Colonic mucosa (tissue), 4 donors: ENCODE data around the gene DNAJB1. TPM values are rescaled to one million over a fixed set of nuclear protein-coding genes. Genes with fewer than 3 reads are reported as not detected.

ENCODE experiments used
- DNase-seq: peaks from one replicate; pipeline ENCODE4 v3.0.0-alpha.2; 2020
- H3K27ac ChIP-seq: fragments of 200-600 bp; one replicate; pipeline ENCODE4 v1.8.0; 2021
- H3K27me3 ChIP-seq: fragments of 200-600 bp; one replicate; pipeline ENCODE4 v1.8.0; 2021
- H3K36me3 ChIP-seq: fragments of 200-600 bp; one replicate; pipeline ENCODE4 v1.8.0; 2021
- H3K4me1 ChIP-seq: fragments of 200-600 bp; one replicate; pipeline ENCODE4 v1.8.0; 2021; ENCODE audit warnings: mild to moderate bottlenecking
- H3K4me3 ChIP-seq: fragments of 200-600 bp; one replicate; pipeline ENCODE4 v1.8.0; 2021
- H3K9ac ChIP-seq, 2 donors: one replicate each; pipeline ENCODE4 v1.7.0; 2013; ENCODE audit warnings: control low read depth in 2 of 2, low read depth in 2 of 2, low read length in 2 of 2
- H3K9me3 ChIP-seq: fragments of 200-600 bp; one replicate; pipeline ENCODE4 v1.8.0; 2021
- intact Hi-C: fragments of 100-400 bp; cut with DNase I; formaldehyde crosslinking; loops from one replicate; pipeline ENCODE4 v1.14.1; 2022
- total RNA-seq, 2 donors: library from RNA; stranded (reverse); fragmentation: NEBNext Ultra II Directional in 1 of 2; extraction: Animal tissue kit (Norgen Biotek cat#: 25700) in 1 of 2; gene quantifications; one replicate each; pipeline ENCODE4 v1.2.1, GENCODE V29; 2021
- TF ChIP-seq, protein P1 (sequence below): fragments of 200-600 bp; IDR thresholded peaks from one replicate; pipeline ENCODE4 v1.8.0; 2022; ENCODE audit warnings: antibody characterized with exemption, mild to moderate bottlenecking
- donor health status: healthy.
- donor health status: DM: no; HTN: no; CAD: no.
- donor health status: DM: no; HTN: no; CAD: no.

DNAJB1 gene
- total RNA-seq, 2 donors from 2014 or later, result 127 to 148 TPM

DNA sequence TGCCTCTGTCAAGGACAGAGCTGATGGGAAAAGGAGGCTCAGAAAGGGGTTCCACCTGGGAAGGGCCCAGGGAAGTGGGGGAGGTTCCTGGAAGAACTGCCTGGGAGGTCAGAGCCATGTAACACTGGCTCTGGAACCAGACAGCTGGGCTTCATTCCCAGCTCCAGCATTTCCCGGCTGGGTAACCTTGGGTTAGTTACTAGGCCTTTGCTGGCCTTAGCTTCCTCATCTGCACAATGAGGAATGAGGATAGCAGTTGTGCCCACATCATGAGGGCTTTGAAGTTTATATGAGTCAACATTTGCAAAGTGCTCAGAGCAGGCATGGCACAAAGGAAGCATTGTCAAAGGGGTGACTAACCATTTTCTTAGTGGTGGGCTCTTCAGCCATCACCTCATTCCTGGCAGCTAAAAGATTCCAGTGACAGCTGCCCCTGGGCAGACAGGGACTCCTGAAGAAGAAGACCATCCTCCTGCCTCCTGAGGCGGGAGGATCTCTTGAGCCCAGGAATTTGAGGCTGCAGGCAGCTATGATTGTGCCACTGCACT, 1.7 kb upstream of the DNAJB1 start:
- H3K27ac ChIP-seq, result peak overlapping the region; percentile 97
- TF ChIP-seq, protein P1, sequence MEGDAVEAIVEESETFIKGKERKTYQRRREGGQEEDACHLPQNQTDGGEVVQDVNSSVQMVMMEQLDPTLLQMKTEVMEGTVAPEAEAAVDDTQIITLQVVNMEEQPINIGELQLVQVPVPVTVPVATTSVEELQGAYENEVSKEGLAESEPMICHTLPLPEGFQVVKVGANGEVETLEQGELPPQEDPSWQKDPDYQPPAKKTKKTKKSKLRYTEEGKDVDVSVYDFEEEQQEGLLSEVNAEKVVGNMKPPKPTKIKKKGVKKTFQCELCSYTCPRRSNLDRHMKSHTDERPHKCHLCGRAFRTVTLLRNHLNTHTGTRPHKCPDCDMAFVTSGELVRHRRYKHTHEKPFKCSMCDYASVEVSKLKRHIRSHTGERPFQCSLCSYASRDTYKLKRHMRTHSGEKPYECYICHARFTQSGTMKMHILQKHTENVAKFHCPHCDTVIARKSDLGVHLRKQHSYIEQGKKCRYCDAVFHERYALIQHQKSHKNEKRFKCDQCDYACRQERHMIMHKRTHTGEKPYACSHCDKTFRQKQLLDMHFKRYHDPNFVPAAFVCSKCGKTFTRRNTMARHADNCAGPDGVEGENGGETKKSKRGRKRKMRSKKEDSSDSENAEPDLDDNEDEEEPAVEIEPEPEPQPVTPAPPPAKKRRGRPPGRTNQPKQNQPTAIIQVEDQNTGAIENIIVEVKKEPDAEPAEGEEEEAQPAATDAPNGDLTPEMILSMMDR, result no peak
- peaks cover 10% of the 10 kb centered on the region for H3K36me3 ChIP-seq
- intact Hi-C loops, result no loop called here
- no peak overlapping the region for H3K4me3 ChIP-seq
- peak; percentile 53 for DNase-seq
- no peaks in the 10 kb centered on the region for H3K9me3 ChIP-seq
- H3K9ac ChIP-seq, result peak overlapping the region; percentile 20 to 48
- H3K27me3 ChIP-seq, result no peaks in the 10 kb centered on the region
- peaks cover 16% of the 10 kb centered on the region for H3K4me1 ChIP-seq

DNA sequence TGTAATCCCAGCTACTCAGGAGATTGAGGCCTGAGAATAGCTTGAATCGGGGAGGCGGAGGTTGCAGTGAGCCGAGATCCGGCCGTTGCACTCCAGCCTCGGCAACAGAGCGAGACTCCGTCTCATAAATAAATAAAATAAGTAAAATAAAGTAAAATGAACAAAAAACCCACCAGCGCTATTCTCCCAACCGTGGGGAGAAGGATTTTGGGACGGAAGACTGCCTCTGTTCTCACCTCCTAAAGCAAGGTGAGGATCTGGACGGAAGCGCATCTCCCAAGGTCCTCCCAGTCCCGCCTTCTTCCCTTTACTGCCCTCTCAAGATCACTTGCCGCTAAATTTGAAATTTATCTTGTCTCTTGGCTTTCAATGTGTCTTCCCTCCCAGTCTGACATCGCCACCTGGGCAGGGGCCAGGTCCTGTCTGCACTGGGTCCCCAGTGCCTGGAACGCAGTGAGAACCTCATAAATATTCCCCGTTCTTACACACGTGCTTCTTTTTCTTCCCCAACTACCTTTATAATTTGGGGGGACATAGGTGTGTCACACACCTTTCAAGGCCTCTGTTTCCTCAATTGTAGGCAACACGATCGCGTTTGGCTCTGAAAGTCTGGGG, 1.2 kb upstream of the DNAJB1 start:
- H3K27me3 ChIP-seq, result no peaks in the 10 kb centered on the region
- TF ChIP-seq, protein P1, result no peak
- H3K4me1 ChIP-seq, result peaks cover 16% of the 10 kb centered on the region
- H3K27ac ChIP-seq, result peak overlapping the region; percentile 97
- no peaks in the 10 kb centered on the region for H3K9me3 ChIP-seq
- H3K36me3 ChIP-seq, result peaks cover 15% of the 10 kb centered on the region
- peak overlapping the region; percentile 61 to 68 for H3K9ac ChIP-seq
- no peak for DNase-seq
- intact Hi-C loops, result no loop called here
- H3K4me3 ChIP-seq, result no peak overlapping the region

DNA sequence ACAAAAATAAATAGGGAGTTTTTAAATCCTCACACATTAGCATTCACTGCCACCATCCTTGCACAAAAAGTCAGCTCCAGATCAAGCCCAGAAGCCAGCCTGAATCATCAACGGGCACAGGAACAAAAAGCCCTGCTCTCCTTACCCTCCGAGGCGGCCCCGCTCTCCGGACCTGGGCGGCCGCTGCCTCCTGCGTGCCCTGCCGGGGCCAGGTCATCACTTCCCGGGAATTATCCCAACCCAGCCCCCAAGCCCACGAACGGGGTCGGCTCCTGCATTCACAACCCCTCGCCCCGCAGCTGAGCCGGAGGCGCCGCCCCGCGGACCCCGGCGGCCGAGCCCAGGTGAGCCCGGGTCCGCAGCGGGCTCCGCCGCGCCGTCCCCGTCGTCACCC, 754 bp downstream of the DNAJB1 start:
- Histone ChIP-seq H3K27ac (peak overlapping the region; percentile 97), H3K27me3 (no peaks in the 10 kb centered on the region), H3K4me3 (peak overlapping the region; percentile 68), H3K9ac (peak overlapping the region; percentile 94 to 99), H3K36me3 (peaks cover 15% of the 10 kb centered on the region), H3K9me3 (no peaks in the 10 kb centered on the region), H3K4me1 (peaks cover 16% of the 10 kb centered on the region)
- intact Hi-C loops, result no loop called here
- DNase-seq, result no peak
- TF ChIP-seq, protein P1, result no peak

DNA sequence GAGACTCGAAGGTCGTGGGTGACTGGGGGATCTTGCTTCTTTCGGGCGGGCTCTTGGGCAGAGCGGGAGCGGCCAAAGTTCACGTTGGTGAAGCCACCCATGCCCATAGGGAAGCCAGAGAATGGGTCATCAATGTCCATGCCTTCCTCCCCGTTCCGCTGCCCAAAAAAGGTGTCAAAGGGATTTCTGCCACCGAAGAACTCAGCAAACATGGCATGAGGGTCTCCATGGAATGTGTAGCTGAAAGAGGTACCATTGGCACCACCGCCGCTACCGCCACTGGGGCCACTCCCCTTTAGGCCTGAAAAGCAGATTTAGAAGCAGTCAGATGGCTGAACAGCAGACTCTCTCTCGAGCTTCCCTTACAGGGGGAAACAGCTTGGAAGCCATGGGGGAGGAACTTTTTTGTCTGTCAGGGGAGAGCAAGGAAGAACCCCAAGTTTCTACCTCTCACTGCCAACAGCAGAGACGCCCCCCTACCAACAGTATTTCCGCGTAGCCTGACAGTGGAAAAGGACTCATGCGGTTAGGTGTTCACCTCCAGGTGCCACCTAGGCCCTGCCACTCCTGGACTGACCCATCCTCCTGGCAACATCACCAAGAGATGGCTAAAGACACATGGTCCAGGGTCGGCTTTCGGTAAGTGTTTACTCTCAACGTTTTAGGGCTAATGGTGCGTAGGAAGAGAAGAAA, 1.3 kb downstream of the DNAJB1 start:
- Histone ChIP-seq H3K36me3 (peaks cover 15% of the 10 kb centered on the region), H3K27me3 (no peaks in the 10 kb centered on the region), H3K9me3 (no peaks in the 10 kb centered on the region), H3K4me3 (peak overlapping the region; percentile 68), H3K9ac (peak overlapping the region; percentile 94 to 99), H3K27ac (peak overlapping the region; percentile 97), H3K4me1 (peaks cover 16% of the 10 kb centered on the region)
- TF ChIP-seq, protein P1, result no peak
- intact Hi-C loops, result no loop called here
- DNase-seq, result peak; percentile 63

DNA sequence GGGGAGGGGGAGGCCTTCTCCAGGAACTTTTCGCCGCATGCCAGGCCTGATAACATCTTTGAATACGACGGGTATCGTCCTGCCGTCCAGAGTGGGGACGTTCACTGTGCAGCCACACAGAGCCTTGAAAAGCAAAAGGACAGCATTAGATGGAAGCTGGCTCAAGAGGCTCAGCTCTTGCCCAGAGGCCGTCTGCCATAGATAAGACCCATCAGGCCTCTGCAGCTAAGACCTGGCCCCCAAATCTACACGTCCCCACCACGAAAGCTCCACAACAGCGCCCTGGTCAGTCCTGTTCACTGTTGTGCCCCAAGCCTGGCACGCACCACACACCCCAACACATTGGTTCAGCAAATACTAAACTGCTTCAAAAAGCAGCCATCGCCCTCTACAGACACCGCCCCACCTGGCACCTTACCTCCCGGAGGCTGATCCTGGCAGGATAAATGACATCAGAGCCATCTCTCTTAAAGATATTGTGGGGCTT, 2.1 kb downstream of the DNAJB1 start:
- intact Hi-C loops, result no loop called here
- Histone ChIP-seq H3K9me3 (no peaks in the 10 kb centered on the region), H3K27ac (peak overlapping the region; percentile 97), H3K4me1 (peaks cover 16% of the 10 kb centered on the region), H3K36me3 (peaks cover 15% of the 10 kb centered on the region), H3K9ac (peak overlapping the region; percentile 62 to 94), H3K27me3 (no peaks in the 10 kb centered on the region), H3K4me3 (peak overlapping the region; percentile 68)
- peak; percentile 64 for DNase-seq
- TF ChIP-seq, protein P1, result no peak
